ENCODE data around the gene ADAMTS8.

- peak; percentile 76 for TF ChIP-seq CTCF (IDR thresholded peaks at IDR 0.05; ENCODE audit: low read depth, low read length, missing input control)
- TF ChIP-seq GABPA (IDR thresholded peaks at IDR 0.05 in 1 of 2, conservative IDR thresholded peaks at IDR 0.05 in 1 of 2) = no peak
- peak; percentile 82 to 91 for TF ChIP-seq RAD21 (IDR thresholded peaks at IDR 0.05)
- TF ChIP-seq ATF3 (IDR thresholded peaks at IDR 0.05) = no peak
- TF ChIP-seq FOXA1 (IDR thresholded peaks at IDR 0.05) = no peak
- no peak for TF ChIP-seq YY1 (IDR thresholded peaks at IDR 0.05)
Observed at GRCh38 chr11:130431331-130431773, 2.9 kb upstream of the ADAMTS8 start.

Data from liver (tissue), 3 donors.